ENCODE measurements around the gene PCOLCE2. TPM values are rescaled to one million over a fixed set of nuclear protein-coding genes. Genes with fewer than 3 reads are reported as not detected.

Gene PCOLCE2
- total RNA-seq, 1 donor from 2014 or later, result 2.7 TPM

GRCh38 chr3:142930463-142930862 is 41.6 kb upstream of the PCOLCE2 start:
- Mint-ChIP-seq H3K27me3 (ENCODE audit: low read depth) (peaks cover 2% of the 10 kb centered on the region), H3K4me1 (ENCODE audit: low read depth) (no peaks in the 10 kb centered on the region), H3K9me3 (ENCODE audit: low read depth) (no peaks in the 10 kb centered on the region), H3K36me3 (ENCODE audit: low read depth) (no peaks in the 10 kb centered on the region), H3K4me3 (ENCODE audit: unreplicated experiment) (no peak overlapping the region), H3K27ac (ENCODE audit: unreplicated experiment) (no peak overlapping the region)
- TF ChIP-seq CTCF (IDR thresholded peaks at IDR 0.05), result peak; percentile 57
- DNase-seq (ENCODE audit: low spot score), result no peak

GRCh38 chr3:142929890-142930289 is 41.0 kb upstream of the PCOLCE2 start:
- no peaks in the 10 kb centered on the region for H3K9me3 Mint-ChIP-seq (ENCODE audit: low read depth)
- no peaks in the 10 kb centered on the region for H3K4me1 Mint-ChIP-seq (ENCODE audit: low read depth)
- no peak for DNase-seq (ENCODE audit: low spot score)
- no peak overlapping the region for H3K27ac Mint-ChIP-seq (ENCODE audit: unreplicated experiment)
- no peak for TF ChIP-seq CTCF (IDR thresholded peaks at IDR 0.05)
- no peaks in the 10 kb centered on the region for H3K36me3 Mint-ChIP-seq (ENCODE audit: low read depth)
- H3K27me3 Mint-ChIP-seq (ENCODE audit: low read depth), result peaks cover 2% of the 10 kb centered on the region
- H3K4me3 Mint-ChIP-seq (ENCODE audit: unreplicated experiment), result no peak overlapping the region

GRCh38 chr3:142929109-142929508 is 40.2 kb upstream of the PCOLCE2 start:
- peak; percentile 66 for TF ChIP-seq CTCF (IDR thresholded peaks at IDR 0.05)
- Mint-ChIP-seq H3K36me3 (ENCODE audit: low read depth) (peaks cover 3% of the 10 kb centered on the region), H3K4me1 (ENCODE audit: low read depth) (no peaks in the 10 kb centered on the region), H3K27me3 (ENCODE audit: low read depth) (peaks cover 2% of the 10 kb centered on the region), H3K27ac (ENCODE audit: unreplicated experiment) (no peak overlapping the region), H3K9me3 (ENCODE audit: low read depth) (peaks cover 5% of the 10 kb centered on the region), H3K4me3 (ENCODE audit: unreplicated experiment) (no peak overlapping the region)
- DNase-seq (ENCODE audit: low spot score), result no peak

- Mint-ChIP-seq H3K9me3 (ENCODE audit: low read depth) (peaks cover 14% of the 10 kb centered on the region), H3K4me1 (ENCODE audit: low read depth) (no peaks in the 10 kb centered on the region), H3K27me3 (ENCODE audit: low read depth) (peaks cover 2% of the 10 kb centered on the region), H3K4me3 (ENCODE audit: unreplicated experiment) (no peak overlapping the region), H3K27ac (ENCODE audit: unreplicated experiment) (no peak overlapping the region), H3K36me3 (ENCODE audit: low read depth) (peaks cover 6% of the 10 kb centered on the region)
- no peak for DNase-seq (ENCODE audit: low spot score)
- TF ChIP-seq CTCF (IDR thresholded peaks at IDR 0.05), result no peak
These were observed 37.6 kb upstream of the PCOLCE2 start for GRCh38 chr3:142926368-142926944.

GRCh38 chr3:142925140-142925539 is 36.3 kb upstream of the PCOLCE2 start:
- H3K36me3 Mint-ChIP-seq (ENCODE audit: low read depth), result peaks cover 6% of the 10 kb centered on the region
- TF ChIP-seq CTCF (IDR thresholded peaks at IDR 0.05), result no peak
- DNase-seq (ENCODE audit: low spot score), result no peak
- peaks cover 14% of the 10 kb centered on the region for H3K9me3 Mint-ChIP-seq (ENCODE audit: low read depth)
- H3K4me1 Mint-ChIP-seq (ENCODE audit: low read depth), result no peaks in the 10 kb centered on the region
- H3K27ac Mint-ChIP-seq (ENCODE audit: unreplicated experiment), result no peak overlapping the region
- H3K4me3 Mint-ChIP-seq (ENCODE audit: unreplicated experiment), result no peak overlapping the region
- peaks cover 2% of the 10 kb centered on the region for H3K27me3 Mint-ChIP-seq (ENCODE audit: low read depth)
